HepG2 (cell line): ENCODE data around the gene SGSM1. TPM values are rescaled to one million over a fixed set of nuclear protein-coding genes. Genes with fewer than 3 reads are reported as not detected.
A peak's percentile ranks its signal among the peaks of the same experiment; 100 is the strongest.

Experiments
- CCAR2 ChIP-seq: fragments of 200-400 bp; formaldehyde crosslinking; optimal IDR thresholded peaks from 2 replicates; pipeline ENCODE3; 2018; ENCODE audit warnings: low read depth, mild to moderate bottlenecking, low read length, moderate library complexity
- CREM ChIP-seq, 2 experiments: sonication (generic) in 1 of 2; formaldehyde crosslinking in 1 of 2; IDR thresholded peaks; 2 replicates each; pipeline versions ENCODE4 v1.4.0 to v1.6.1; 2016 to 2020; ENCODE audit warnings: antibody characterized with exemption in 1 of 2, mild to moderate bottlenecking in 1 of 2, missing genetic modification reagents in 1 of 2
- POLR2A ChIP-seq, 2 experiments: IDR thresholded peaks; 2 replicates each; pipeline ENCODE4 v1.6.1; 2011; ENCODE audit warnings: low read depth in 2 of 2, low read length in 2 of 2, mild to moderate bottlenecking in 1 of 2, moderate library complexity in 1 of 2; ENCODE audit not compliant: insufficient read depth in 1 of 2
- SALL1 ChIP-seq: sonication (generic); formaldehyde crosslinking; IDR thresholded peaks from 2 replicates; pipeline ENCODE4 v1.8.0; 2022; ENCODE audit warnings: mild to moderate bottlenecking, missing genetic modification reagents
- TIGD3 ChIP-seq: sonication (generic); formaldehyde crosslinking; IDR thresholded peaks from 2 replicates; pipeline ENCODE4 v1.5.1; 2020; ENCODE audit warnings: mild to moderate bottlenecking, missing genetic modification reagents, borderline replicate concordance
- ZNF143 ChIP-seq: sonication (generic); formaldehyde crosslinking; IDR thresholded peaks from 2 replicates; pipeline ENCODE4 v1.4.0; 2020; ENCODE audit warnings: missing genetic modification reagents
- ZNF501 ChIP-seq: sonication (generic); formaldehyde crosslinking; IDR thresholded peaks from 2 replicates; pipeline ENCODE4 v1.5.1; 2020; ENCODE audit warnings: mild to moderate bottlenecking, moderate library complexity, missing genetic modification reagents
- ZNF687 ChIP-seq: sonication (generic); formaldehyde crosslinking; IDR thresholded peaks from 2 replicates; pipeline ENCODE4 v1.5.1; 2020; ENCODE audit warnings: mild to moderate bottlenecking, missing genetic modification reagents, moderate library complexity
- ZSCAN22 ChIP-seq: sonication (generic); formaldehyde crosslinking; IDR thresholded peaks from 2 replicates; pipeline ENCODE4 v1.4.0; 2020; ENCODE audit warnings: mild to moderate bottlenecking, missing genetic modification reagents
- polyA plus RNA-seq, 8 experiments: library from polyadenylated mRNA; depleted of rRNA in 3 of 8; stranded (reverse) in 7 of 8; unstranded in 1 of 8; fragments of >200 nt; fragmentation: Illumina TruSeq in 4 of 8; extraction: Trizol in 4 of 8; gene quantifications; 2 replicates each; pipeline versions ENCODE4 v1.2.1 to v1.2.3, GENCODE V29; 2011 to 2016; ENCODE audit warnings: low read depth in 4 of 8, missing spikeins in 1 of 8, mixed read lengths in 1 of 8; ENCODE audit not compliant: insufficient read depth in 1 of 8
- total RNA-seq, 5 experiments: library from RNA; depleted of rRNA; stranded (reverse); fragments of >200 nt; fragmentation: Illumina TruSeq; extraction: Trizol; gene quantifications; 2 replicates each; pipeline ENCODE4 v1.2.3, GENCODE V29; 2016; ENCODE audit warnings: low read depth in 1 of 5

SGSM1 gene
- total and polyA plus RNA-seq, 2 of the 13 experiments (the other 11 are each of a cell fraction or from before 2014, with no cell fraction given) = 0.07 TPM; not detected in 1

GRCh38 chr22:24950272-24950902 lies 144.4 kb downstream of the SGSM1 start (continued):
- no peak for TF ChIP-seq TIGD3 (CRISPR knock-in tag)
- no peak for TF ChIP-seq CCAR2
- TF ChIP-seq ZSCAN22 (CRISPR knock-in tag) = no peak
- peak; percentile 89 for TF ChIP-seq ZNF143 (CRISPR knock-in tag)
- TF ChIP-seq ZNF501 = no peak
- 0 out of 2 replicates have a peak, but pooled peaks have one; percentile 20 for TF ChIP-seq ZNF687 (CRISPR knock-in tag)
- TF ChIP-seq SALL1 = peak; percentile 34; the same call in 1 of the 2 replicates
- TF ChIP-seq CREM (IDR thresholded peaks at IDR 0.05) = peak; percentile 27; the same call in 1 of the 2 replicates
- TF ChIP-seq CREM (CRISPR knock-in tag; IDR thresholded peaks at IDR 0.05) = no peak
- TF ChIP-seq POLR2A (IDR thresholded peaks at IDR 0.05; ENCODE audit: insufficient read depth in 1 of 2, low read depth in 2 of 2, low read length in 2 of 2) = no peak
